HG02981 (cell line): Measurements from ENCODE around the gene CEP41.

ENCODE experiments used
- ATAC-seq: cut with Tn5 transposase; IDR thresholded peaks from one replicate; pipeline ENCODE4 v1.9.1; 2021; ENCODE audit warnings: mild to moderate bottlenecking, moderate library complexity; ENCODE audit not compliant: unreplicated experiment

Gene CEP41

GRCh38 chr7:130356121-130356875 lies 84.5 kb downstream of the CEP41 start:
- ATAC-seq = no peak

GRCh38 chr7:130353196-130353595 lies 87.6 kb downstream of the CEP41 start:
- no peak for ATAC-seq

GRCh38 chr7:130352194-130353074 lies 88.4 kb downstream of the CEP41 start:
- no peak for ATAC-seq

GRCh38 chr7:130351791-130352090 lies 89.1 kb downstream of the CEP41 start:
- no peak for ATAC-seq

GRCh38 chr7:130350945-130351790 lies 89.6 kb downstream of the CEP41 start:
- ATAC-seq = no peak

GRCh38 chr7:130349911-130350782 lies 90.7 kb downstream of the CEP41 start:
- no peak for ATAC-seq

- no peak for ATAC-seq
These were observed 93.9 kb downstream of the CEP41 start for GRCh38 chr7:130346941-130347340.

GRCh38 chr7:130346177-130346905 lies 94.5 kb downstream of the CEP41 start:
- no peak for ATAC-seq

GRCh38 chr7:130345725-130346124 lies 95.1 kb downstream of the CEP41 start:
- ATAC-seq = no peak

- ATAC-seq = no peak
These were observed 95.7 kb downstream of the CEP41 start for GRCh38 chr7:130345136-130345535.

- ATAC-seq = no peak
These were observed 96.4 kb downstream of the CEP41 start, which contains the start of gene CPA5 for GRCh38 chr7:130344271-130344866. Gene CPA5, plus strand, starts transcription at chr7:130344816. Its CDS starts 1,670 bp downstream, at chr7:130346486.
